Tibial nerve (tissue), 4 donors: ENCODE measurements around the gene KMT5C.
A peak's percentile ranks its signal among the peaks of the same experiment; 100 is the strongest.

Experiments used
- EP300 ChIP-seq, 2 donors: sonication (generic); formaldehyde crosslinking; IDR thresholded peaks; one replicate each; pipeline ENCODE4 v1.6.1; 2017; ENCODE audit warnings: antibody characterized with exemption in 2 of 2, mild to moderate bottlenecking in 1 of 2
- TF ChIP-seq, protein P1 (sequence below), 5 experiments: fragments of 200-600 bp in 3 of 5; fragments of 450-650 bp in 2 of 5; sonication (generic) in 3 of 5; IDR thresholded peaks; one replicate each; pipeline ENCODE4 v1.5.1; 2016 to 2019; ENCODE audit warnings: antibody characterized with exemption in 5 of 5, mild to moderate bottlenecking in 3 of 5, moderate library complexity in 2 of 5

DNA sequence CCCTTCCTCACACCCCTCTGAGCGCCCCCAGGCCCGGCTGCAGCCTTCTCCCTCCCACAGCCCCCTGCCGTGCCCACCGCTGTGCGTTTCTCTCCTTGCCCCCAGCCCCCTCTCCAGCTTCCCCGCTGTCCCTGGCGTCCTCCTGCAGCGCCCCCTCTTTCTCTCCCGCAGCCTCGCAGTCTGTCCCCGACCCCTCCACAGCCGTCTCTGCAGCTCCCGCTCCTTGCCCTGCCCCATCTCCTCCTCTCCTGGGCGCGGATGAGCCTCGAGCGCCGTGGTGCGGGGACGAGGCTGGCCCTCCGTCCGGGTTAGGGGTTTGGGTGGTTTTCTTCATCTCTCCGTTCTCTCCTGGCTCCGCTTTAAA lies 1.1 kb downstream of the KMT5C start:
- no peak for TF ChIP-seq EP300 (IDR thresholded peaks at IDR 0.05)
- TF ChIP-seq, protein P1, sequence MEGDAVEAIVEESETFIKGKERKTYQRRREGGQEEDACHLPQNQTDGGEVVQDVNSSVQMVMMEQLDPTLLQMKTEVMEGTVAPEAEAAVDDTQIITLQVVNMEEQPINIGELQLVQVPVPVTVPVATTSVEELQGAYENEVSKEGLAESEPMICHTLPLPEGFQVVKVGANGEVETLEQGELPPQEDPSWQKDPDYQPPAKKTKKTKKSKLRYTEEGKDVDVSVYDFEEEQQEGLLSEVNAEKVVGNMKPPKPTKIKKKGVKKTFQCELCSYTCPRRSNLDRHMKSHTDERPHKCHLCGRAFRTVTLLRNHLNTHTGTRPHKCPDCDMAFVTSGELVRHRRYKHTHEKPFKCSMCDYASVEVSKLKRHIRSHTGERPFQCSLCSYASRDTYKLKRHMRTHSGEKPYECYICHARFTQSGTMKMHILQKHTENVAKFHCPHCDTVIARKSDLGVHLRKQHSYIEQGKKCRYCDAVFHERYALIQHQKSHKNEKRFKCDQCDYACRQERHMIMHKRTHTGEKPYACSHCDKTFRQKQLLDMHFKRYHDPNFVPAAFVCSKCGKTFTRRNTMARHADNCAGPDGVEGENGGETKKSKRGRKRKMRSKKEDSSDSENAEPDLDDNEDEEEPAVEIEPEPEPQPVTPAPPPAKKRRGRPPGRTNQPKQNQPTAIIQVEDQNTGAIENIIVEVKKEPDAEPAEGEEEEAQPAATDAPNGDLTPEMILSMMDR (IDR thresholded peaks at IDR 0.05), result peak in 2 of 5 experiments; percentile 10 to 22
